H54 (cell line): ENCODE results near the gene UBR2.
"Not testable (repeated sequence)": the region's sequence is repeated elsewhere in the genome, so short reads cannot be mapped to it uniquely, and the experiment has no call there.

Experiments
- DNase-seq: peaks from one replicate; pipeline ENCODE4 v3.0.0; 2011; ENCODE audit warnings: low spot score, mixed read lengths; ENCODE audit not compliant: insufficient read length
- FAIRE-seq: peaks from 3 replicates; lab custom pipeline; 2011; peaks lifted over from hg19 to GRCh38; lab: Jason Lieb, UNC
- POLR2A ChIP-seq: IDR thresholded peaks from 2 replicates; pipeline ENCODE4 v1.6.1; 2011; ENCODE audit warnings: low read depth, mild to moderate bottlenecking, low read length

The UBR2 gene

GRCh38 chr6:42698217-42698616 is 134.4 kb downstream of the UBR2 start:
- no peak for TF ChIP-seq POLR2A

DNA sequence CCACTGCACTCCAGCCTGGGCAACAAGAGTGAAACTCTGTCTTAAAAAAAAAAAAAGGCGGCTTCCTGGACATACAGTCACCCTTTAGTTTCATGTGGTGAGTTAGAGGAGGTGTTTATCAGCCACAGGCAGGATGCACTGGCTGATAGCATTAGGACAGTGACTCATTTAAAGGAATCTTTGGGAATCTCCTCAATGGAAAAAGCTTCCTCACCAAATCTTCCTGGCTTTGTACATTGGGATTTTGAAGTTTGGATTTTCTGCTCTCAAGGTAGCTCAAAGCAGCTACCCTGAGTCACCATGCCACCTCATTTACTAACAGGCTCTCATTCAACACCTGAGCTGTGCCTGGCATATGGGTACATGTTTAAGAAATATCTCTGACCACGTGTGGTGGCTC is 138.4 kb downstream of the UBR2 start:
- FAIRE-seq, result peak; percentile 11
- peak; percentile 50 for DNase-seq
- TF ChIP-seq POLR2A, result no peak

More at GRCh38 chr6:42698217-42698616, 134.4 kb downstream of the UBR2 start:
- DNase-seq (no peak), FAIRE-seq (no peak)

- DNase-seq, FAIRE-seq: not testable (repeated sequence)
These were observed 139.0 kb downstream of the UBR2 start for GRCh38 chr6:42702786-42703185.

GRCh38 chr6:42704251-42704936 is 140.6 kb downstream of the UBR2 start:
- FAIRE-seq, result no peak
- no peak for DNase-seq
- TF ChIP-seq POLR2A, result no peak

GRCh38 chr6:42704937-42705374 is 141.1 kb downstream of the UBR2 start:
- no peak for TF ChIP-seq POLR2A
- DNase-seq (no peak), FAIRE-seq (no peak)

- FAIRE-seq (no peak), DNase-seq (no peak)
- no peak for TF ChIP-seq POLR2A
These were observed 143.8 kb downstream of the UBR2 start for GRCh38 chr6:42707595-42707994.

DNA sequence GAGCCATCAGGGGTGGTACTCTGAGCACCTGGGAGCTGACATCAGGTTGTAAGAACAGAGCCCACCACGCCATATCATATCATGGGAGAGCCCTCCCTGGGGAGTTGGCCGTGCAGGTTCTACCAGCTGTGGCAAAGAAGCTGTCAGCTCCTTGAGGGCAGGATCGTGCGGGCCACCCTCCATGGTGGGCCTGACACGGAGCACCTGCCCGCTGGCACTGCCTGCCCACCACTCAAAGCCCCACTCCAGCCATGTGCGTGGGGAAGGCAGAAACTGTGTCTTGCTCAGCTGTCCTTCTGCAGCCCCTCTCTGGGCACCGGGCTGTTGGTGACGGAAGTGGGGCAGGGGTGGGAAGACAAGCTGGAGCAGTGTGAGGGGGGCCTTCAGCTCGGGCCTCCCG is 144.3 kb downstream of the UBR2 start:
- DNase-seq (no peak), FAIRE-seq (no peak)
- TF ChIP-seq POLR2A, result no peak

DNA sequence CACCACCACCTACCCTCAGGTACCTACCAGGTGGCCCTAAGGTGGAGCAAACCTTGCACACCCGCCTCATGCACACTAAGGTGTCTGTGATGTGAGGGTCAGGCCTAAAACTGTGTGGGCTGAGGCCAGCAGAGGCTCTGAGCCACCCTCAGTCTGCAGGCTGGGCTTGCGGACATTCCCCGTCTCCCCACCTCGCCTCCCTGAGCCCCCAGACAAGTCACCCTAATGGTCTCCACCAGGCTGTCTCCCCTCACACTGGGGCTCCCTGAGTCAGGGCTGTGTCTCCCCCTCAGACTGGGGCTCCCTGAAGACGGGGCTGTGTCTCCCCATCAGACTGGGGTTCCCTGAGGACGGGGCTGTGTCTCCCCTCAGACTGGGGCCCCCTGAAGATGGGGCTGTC is 146.0 kb downstream of the UBR2 start:
- no peak for FAIRE-seq
- TF ChIP-seq POLR2A, result no peak

DNA sequence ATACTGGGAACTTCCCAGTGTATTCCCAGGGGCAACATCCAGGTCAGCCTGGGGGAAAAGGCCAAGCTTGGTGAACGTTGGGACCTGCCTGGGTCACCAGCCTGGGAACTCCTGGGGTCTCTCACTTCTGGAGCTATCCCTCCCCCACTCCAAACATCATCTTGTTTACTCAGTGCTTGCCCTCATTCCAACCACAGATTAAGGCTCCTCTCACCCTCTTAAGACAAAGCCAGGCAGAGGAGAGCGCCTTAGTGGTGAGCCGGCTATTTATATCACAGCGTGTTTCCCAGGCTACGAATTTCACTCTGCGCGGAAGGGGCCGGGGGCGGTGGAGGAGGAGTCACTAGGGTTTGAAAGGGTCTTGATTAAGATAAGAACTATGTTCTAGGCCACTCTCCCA is 146.5 kb downstream of the UBR2 start:
- FAIRE-seq (no peak), DNase-seq (no peak)
- no peak for TF ChIP-seq POLR2A

More for the DNA sequence above, 146.0 kb downstream of the UBR2 start:
- DNase-seq, result no peak

GRCh38 chr6:42711930-42712329 is 148.1 kb downstream of the UBR2 start:
- no peak for DNase-seq
- FAIRE-seq, result no peak
- TF ChIP-seq POLR2A, result no peak

GRCh38 chr6:42714098-42714761 is 150.4 kb downstream of the UBR2 start:
- FAIRE-seq (no peak), DNase-seq (no peak)
- TF ChIP-seq POLR2A, result no peak

- peak; percentile 42 for DNase-seq
- no peak for TF ChIP-seq POLR2A
- no peak for FAIRE-seq
These were observed 152.0 kb downstream of the UBR2 start for GRCh38 chr6:42715871-42716270.

GRCh38 chr6:42720739-42721138 is 156.9 kb downstream of the UBR2 start:
- TF ChIP-seq POLR2A, result no peak
- FAIRE-seq, result no peak

GRCh38 chr6:42722497-42722896 is 158.7 kb downstream of the UBR2 start, which contains the start of gene PRPH2:
Gene PRPH2, minus strand, starts transcription at chr6:42722597. Its CDS starts 263 bp downstream, at chr6:42722334.
- DNase-seq (no peak), FAIRE-seq (no peak)
- no peak for TF ChIP-seq POLR2A

More at GRCh38 chr6:42720739-42721138, 156.9 kb downstream of the UBR2 start:
- peak; percentile 26 for DNase-seq

DNA sequence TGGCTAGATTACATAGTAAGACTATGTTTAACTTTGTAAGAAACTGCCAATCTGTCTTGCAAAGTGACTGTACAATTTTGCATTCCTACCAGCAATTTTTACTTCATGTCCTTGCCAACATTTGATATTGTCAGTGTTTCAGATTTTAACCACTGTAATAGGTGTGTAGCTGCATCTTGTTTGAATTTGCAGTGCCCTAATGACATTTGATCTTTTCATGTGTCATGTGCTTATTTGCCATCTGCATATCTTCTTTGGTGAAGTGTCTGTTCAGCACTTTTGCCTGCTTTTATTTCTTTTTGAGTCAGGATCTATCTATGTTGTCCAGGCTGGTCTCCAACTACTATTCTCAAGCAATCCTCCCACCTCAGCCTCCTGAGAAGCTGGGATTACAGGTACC is 161.0 kb downstream of the UBR2 start:
- FAIRE-seq, result no peak
- no peak for DNase-seq
- TF ChIP-seq POLR2A, result no peak
